Fibroblast of the aortic adventitia (primary cell): ENCODE data around the gene EMILIN3. TPM values are rescaled to one million over a fixed set of nuclear protein-coding genes. Genes with fewer than 3 reads are reported as not detected.
A peak's percentile ranks its signal among the peaks of the same experiment; 100 is the strongest.

Experiments used
- DNase-seq: peaks from one replicate; pipeline ENCODE4 v3.0.0-alpha.2; 2010; ENCODE audit warnings: low read depth
- H3K4me3 ChIP-seq: 2 replicates; pipeline ENCODE4 v1.5.1; 2011; ENCODE audit warnings: low read depth, mild to moderate bottlenecking, control low read depth, low read length, moderate library complexity
- CTCF ChIP-seq: IDR thresholded peaks from 2 replicates; pipeline ENCODE4 v1.5.1; 2011; ENCODE audit warnings: mild to moderate bottlenecking, low read length, control low read depth, inconsistent platforms; ENCODE audit not compliant: insufficient read depth
- total RNA-seq: library from RNA; depleted of rRNA; stranded (reverse); fragments of >200 nt; gene quantifications from 2 replicates; pipeline ENCODE4 v1.2.3, GENCODE V29; 2012; ENCODE audit warnings: low replicate concordance

Gene EMILIN3
- total RNA-seq, 1 donor, result not detected

DNA sequence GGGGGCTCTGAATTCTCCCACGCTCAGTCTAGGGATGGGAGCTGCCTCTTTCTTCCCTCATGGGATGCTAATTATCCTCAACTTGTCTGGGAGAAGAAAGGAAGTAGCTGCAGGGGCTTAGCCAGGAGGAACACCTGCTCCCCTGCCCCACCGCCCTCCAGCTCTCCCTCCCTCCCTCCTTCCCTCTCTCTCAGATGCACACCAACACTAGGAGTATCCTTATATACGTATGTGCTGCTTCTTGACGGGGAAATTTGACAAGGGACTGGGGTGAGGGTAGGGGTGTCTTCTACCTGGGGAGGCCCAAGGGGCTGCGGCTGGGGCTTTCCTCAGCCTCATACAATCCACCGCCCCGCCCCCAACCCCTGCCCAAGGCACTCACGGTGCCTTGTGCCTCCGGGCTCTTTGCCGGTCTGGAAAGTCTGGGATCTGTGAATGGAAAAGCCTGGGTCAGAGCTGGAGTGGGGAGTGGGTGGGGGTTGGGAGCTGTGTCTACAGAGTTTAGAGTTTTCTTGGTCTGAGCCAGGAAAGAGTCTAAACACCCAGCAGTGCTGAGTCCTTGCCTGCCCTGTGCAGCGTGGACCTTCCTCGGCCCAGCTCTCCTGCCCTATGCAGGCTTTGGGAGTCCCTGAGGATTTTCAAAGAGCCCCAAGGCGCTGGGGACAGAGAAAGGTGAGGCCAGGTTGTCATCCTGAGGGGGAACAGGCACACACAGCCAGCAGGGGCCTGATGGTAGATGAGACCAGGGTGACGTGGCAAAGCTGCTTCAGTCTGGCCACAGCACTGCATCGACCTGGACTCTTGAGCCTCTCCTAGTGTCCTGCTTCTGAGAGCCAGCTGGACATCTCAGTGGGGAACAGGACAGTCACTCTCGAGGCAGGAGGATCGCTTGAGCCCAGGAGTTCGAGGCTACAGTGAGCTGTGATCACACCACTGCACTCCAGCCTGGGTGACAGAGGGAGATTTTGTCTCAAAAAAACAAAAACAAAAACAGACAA lies 29.3 kb upstream of the EMILIN3 start:
- no peak for DNase-seq
- no peak for TF ChIP-seq CTCF
- no peak overlapping the region for H3K4me3 ChIP-seq

GRCh38 chr20:41394931-41395666 lies 28.5 kb upstream of the EMILIN3 start:
- no peak for TF ChIP-seq CTCF
- no peak overlapping the region for H3K4me3 ChIP-seq
- no peak for DNase-seq

- no peak overlapping the region for H3K4me3 ChIP-seq
- TF ChIP-seq CTCF, result no peak
- DNase-seq, result no peak
Measured at GRCh38 chr20:41394081-41394480, 27.5 kb upstream of the EMILIN3 start.

GRCh38 chr20:41393705-41394066 lies 27.1 kb upstream of the EMILIN3 start:
- H3K4me3 ChIP-seq, result no peak overlapping the region
- no peak for TF ChIP-seq CTCF
- DNase-seq, result no peak

GRCh38 chr20:41392871-41393704 lies 26.5 kb upstream of the EMILIN3 start:
- no peak for TF ChIP-seq CTCF
- H3K4me3 ChIP-seq, result no peak overlapping the region
- DNase-seq, result peak; percentile 30

- TF ChIP-seq CTCF, result no peak
- H3K4me3 ChIP-seq, result no peak overlapping the region
- no peak for DNase-seq
Measured at GRCh38 chr20:41392295-41392694, 25.7 kb upstream of the EMILIN3 start.
